HG02852 (cell line): ENCODE results near the gene TJP1.
"Not testable (repeated sequence)": the region's sequence is repeated elsewhere in the genome, so short reads cannot be mapped to it uniquely, and the experiment has no call there.

Source experiments
- ATAC-seq: cut with Tn5 transposase; IDR thresholded peaks from one replicate; pipeline ENCODE4 v1.9.1; 2021; ENCODE audit warnings: mild to moderate bottlenecking, moderate library complexity; ENCODE audit not compliant: unreplicated experiment

TJP1 gene

DNA sequence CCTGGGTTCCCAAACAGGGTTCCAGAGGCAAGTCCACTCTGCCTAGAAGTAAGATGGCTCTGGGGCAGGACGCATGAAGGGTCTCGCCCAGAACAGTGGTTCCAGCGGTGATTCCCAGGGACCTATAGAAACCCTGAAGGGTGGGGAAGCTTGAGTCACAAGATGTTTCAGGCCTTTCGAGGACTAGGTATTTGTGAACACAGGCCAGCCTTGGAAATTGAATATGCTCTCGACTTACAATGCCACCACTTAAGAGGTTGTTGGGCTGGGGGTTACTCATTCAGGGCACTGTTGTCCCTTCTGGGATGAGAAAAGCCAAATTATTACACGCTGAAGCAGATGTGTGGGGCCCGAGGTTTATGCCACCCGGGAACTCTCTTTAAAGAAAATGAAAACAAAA is 152.0 kb downstream of the TJP1 start:
- ATAC-seq, result no peak

DNA sequence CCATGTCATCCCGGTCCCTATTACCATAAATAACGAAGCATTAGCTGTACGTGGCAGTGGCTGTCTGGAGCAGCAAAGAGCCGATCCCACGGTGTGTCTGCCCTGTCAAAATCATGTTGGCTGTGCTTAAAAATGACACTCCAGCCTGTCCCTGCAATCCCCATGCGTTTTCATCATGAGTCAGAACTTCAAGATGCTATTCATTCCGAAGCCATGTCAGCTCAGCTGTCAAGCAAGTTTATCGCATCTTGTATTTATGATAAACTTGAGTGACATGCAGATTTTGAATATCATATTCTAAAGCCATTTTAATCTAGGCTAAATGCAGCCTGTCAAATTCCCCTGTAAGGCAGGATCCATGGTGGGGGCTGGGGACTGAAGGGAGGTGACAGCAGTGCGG is 152.4 kb downstream of the TJP1 start:
- no peak for ATAC-seq

DNA sequence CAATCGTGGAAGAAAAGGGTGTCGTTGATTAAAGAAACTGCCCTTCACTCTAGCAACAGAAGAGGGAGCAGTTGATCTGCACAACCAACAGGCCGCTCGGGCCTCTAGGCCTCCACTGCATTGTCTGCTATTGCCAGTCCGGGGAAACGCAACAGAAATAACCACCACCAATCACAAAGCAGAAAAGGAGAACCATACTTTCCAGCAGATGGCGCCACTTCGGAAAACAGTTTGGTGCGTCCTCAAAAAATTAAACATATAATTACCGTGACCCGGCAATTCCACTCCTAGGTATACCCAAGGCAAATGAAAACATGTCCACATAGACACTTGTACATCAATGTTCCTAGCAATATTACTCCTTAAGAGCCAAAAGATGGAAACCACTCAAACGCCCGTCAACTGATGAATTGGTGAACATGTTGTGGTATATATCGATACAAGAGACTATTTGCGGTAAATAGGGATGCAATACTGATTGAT is 154.1 kb downstream of the TJP1 start:
- no peak for ATAC-seq

DNA sequence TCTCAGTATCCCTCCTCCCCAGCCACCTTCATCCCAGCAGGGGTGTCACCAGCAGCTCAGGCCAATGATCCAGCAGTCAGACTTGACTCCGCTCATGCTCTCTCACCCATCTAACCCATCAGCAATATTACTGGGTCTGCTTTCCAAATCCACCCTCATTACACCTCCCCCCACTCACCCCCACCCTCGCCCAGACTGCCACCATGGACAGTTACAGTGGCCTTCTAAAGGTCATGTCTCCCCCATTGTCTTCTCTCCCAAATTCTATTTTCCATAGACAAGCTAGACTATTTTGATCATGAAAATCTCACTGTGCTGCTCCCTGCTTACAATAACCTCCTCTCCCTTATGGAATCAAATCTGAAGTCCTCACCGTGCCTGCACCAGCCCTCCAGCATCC is 156.0 kb downstream of the TJP1 start:
- ATAC-seq, result no peak

DNA sequence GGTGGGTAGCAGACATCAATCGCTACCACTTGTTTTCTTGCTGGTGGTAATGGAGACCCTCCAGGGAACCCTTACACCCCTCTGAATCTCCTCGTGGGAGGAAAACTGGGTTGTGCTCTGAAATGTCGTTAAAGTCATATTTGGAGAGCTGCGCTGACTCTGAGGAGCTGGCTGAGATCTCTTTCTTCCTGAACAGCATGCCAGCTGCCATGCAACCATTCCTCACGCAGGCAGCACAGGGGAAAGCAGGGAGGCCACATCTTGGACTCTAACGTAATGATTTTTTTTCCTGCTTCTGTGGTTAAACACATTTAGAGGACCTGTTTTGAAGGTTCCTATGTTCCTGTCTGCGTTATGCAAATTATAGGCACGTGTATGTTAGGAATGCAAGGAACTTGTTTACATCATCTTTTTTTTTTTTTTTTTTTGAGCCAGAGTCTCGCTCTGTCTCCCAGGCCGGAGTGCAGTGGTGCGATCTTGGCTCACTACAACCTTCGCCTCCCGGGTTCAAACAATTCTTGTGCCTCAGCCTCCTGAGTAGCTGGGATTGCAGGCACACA is 156.7 kb downstream of the TJP1 start:
- no peak for ATAC-seq

DNA sequence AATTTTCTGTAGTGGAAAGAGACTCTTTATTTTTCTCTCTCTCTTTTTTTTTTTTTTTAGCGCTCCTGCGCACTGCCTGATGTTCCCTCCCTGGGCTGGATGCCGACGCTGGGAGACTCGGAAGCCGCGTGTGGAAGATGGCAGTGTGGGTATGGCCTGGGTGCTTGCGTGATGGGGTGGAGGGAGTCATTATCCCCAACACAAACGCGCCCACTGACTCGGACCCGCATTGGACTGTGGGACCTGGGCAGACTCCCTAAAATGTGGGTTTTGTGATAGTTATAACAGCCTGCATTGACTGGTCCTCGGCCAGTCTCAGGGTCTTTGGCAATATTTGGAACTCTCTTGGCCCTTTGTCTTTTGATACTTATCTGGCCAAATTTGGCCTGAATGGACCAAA is 157.9 kb downstream of the TJP1 start:
- ATAC-seq, result no peak

DNA sequence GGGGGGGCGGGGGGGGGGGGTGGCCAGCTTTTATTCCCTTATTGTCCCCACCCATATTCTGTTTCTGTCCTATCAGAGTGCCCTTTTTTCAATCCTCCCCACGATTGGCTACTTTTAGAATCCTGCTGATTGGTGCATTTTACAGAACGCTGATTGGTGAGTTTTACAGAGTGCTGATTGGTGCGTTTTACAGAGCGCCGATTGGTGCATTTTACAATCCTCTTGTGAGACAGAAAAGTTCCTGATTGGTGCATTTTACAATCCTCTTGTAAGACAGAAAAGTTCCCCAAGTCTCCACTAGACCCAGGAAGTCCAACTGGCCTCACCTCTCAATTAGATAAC is 164.8 kb downstream of the TJP1 start:
- ATAC-seq, result not testable (repeated sequence)

DNA sequence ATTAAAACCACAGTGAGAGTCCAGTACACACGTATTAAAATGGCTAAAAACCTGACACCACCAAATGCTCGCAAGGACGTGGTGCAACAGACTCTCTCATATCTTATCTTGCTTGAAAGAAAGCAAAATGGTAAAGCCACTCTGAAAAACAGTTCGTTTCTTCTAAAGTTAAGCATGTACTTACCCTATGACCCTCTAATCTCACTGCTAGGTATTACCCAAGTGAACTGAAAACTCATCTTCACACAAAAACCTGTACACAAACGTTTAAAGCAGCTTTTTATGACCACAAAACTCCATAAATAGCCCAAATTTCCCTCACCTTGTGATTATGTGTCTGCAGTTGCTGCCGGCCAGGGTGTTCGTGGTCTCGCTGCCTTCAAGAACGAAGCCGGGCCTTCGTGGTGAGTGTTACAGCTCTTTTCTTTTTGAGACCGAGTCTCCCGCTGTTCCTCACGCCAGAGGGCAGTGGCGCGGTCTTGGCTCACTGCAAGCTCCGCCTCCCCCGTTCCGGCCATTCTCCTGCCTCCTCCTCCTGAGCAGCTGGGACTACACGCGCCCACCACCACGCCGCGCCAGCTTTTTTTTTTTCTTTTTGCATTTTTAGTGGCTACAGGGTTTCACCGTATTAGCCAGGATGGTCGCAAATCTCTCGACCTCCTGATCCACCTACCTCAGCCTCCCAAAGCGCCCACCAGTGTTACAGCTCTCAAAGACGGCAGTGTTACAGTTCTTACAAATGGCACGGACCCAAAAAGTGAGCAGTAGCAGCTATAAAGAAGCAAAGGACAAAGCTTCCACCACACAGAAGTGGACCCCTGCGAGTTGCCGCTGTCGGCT is 165.4 kb downstream of the TJP1 start:
- no peak for ATAC-seq

DNA sequence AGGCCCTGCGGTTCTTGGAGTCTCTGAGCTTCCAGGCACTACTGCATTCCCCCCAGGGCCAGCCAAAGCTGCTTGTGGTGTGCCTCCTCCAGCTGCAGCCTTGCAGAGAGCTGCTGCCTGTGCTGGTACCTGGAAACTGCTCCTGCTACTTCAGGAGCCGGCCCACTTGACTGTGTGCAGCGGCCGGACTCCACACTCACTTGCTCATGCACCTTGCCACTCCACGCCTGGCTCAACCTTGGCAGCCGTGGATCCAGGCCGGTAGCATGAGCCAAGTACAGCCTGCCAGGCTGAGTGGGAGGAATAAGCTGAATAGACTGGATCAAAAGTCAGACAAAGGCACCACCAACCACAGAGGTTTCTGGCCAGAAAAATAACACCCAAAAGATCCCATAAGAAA is 169.7 kb downstream of the TJP1 start:
- no peak for ATAC-seq

DNA sequence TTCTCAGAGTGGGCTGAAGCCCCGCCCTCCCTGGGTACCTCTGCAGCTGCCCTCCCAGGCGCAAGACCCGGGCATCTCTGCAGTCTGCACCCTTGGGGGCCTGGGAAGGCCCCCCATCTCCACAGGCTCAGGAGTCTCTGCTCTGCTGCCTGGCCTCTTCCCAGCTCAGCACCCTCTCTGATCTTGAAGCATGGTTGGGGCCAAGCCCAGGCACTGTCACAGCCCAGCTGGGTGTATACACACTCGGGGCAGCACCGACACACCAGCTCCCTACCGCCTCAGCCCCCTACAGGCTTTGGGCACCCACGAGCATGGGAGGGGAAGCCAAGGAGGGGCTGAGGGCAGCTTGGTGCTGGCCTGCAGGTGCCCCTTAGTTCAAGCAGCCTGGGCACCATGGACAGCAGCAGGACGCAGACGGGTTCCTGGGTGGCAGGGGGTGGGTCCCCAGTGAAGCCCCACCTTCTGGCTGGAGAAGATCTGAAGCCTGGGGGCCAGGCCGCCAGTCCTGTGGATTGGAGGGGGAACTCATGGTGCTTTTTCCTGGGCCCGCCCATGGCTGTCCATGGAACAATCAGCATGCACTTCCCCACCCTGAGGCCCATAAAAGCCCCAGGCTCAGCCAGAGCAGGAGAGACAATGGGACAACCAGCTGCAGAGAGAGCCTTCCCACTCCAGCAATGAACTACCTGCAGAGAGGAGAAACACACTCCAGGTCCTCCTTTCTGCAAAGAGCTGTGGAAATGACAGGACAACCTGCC is 170.6 kb downstream of the TJP1 start:
- ATAC-seq, result no peak
